Central memory CD8-positive, alpha-beta T cell (primary cell): ENCODE data around the gene KBTBD12.

Experiments
- ATAC-seq: fragments of 150-1000 bp; cut with Tn5 transposase; replicated peaks from 2 replicates; pipeline ENCODE4 v1.10.0; 2022; ENCODE audit warnings: mild to moderate bottlenecking, moderate FRiP score, moderate number of reproducible peaks; ENCODE audit not compliant: poor library complexity, severe bottlenecking; ENCODE audit errors: extremely low read depth
- DNase-seq, 2 donors: peaks; one replicate each; pipeline ENCODE4 v3.0.0; 2021; ENCODE audit warnings: low spot score in 2 of 2
- H3K27ac Mint-ChIP-seq: one replicate; pipeline ENCODE4 v1.8.0; 2022; ENCODE audit warnings: low read depth, mild to moderate bottlenecking, moderate library complexity, mixed read lengths
- H3K27me3 Mint-ChIP-seq: one replicate; pipeline ENCODE4 v1.8.0; 2022; ENCODE audit warnings: mixed read lengths
- H3K36me3 Mint-ChIP-seq: one replicate; pipeline ENCODE4 v1.8.0; 2022; ENCODE audit warnings: mild to moderate bottlenecking, moderate library complexity, mixed read lengths; ENCODE audit not compliant: insufficient read depth
- H3K4me1 Mint-ChIP-seq: one replicate; pipeline ENCODE4 v1.8.0; 2022; ENCODE audit warnings: mixed read lengths
- H3K4me3 Mint-ChIP-seq: one replicate; pipeline ENCODE4 v1.8.0; 2022; ENCODE audit warnings: mild to moderate bottlenecking, moderate library complexity, mixed read lengths
- H3K9me3 Mint-ChIP-seq: one replicate; pipeline ENCODE4 v1.8.0; 2022; ENCODE audit warnings: mixed read lengths

KBTBD12 gene

GRCh38 chr3:127942613-127943012, 27.6 kb downstream of the KBTBD12 start:
- ATAC-seq (no peak), DNase-seq (no peak)
- no peak overlapping the region for H3K4me3 Mint-ChIP-seq
- H3K27ac Mint-ChIP-seq = no peak overlapping the region
- H3K9me3 Mint-ChIP-seq = no peaks in the 10 kb centered on the region
- peaks cover 47% of the 10 kb centered on the region for H3K27me3 Mint-ChIP-seq
- no peaks in the 10 kb centered on the region for H3K4me1 Mint-ChIP-seq
- H3K36me3 Mint-ChIP-seq = no peaks in the 10 kb centered on the region

- Mint-ChIP-seq H3K27me3 (peaks cover 62% of the 10 kb centered on the region), H3K4me3 (no peak overlapping the region), H3K27ac (no peak overlapping the region), H3K9me3 (no peaks in the 10 kb centered on the region), H3K36me3 (peaks cover 2% of the 10 kb centered on the region), H3K4me1 (no peaks in the 10 kb centered on the region)
- no peak for DNase-seq
- no peak for ATAC-seq
Observed at GRCh38 chr3:127948211-127948610, 33.2 kb downstream of the KBTBD12 start.

- no peak overlapping the region for H3K27ac Mint-ChIP-seq
- no peaks in the 10 kb centered on the region for H3K4me1 Mint-ChIP-seq
- H3K36me3 Mint-ChIP-seq = peaks cover 2% of the 10 kb centered on the region
- no peaks in the 10 kb centered on the region for H3K9me3 Mint-ChIP-seq
- H3K27me3 Mint-ChIP-seq = peaks cover 65% of the 10 kb centered on the region
- no peak for DNase-seq
- no peak overlapping the region for H3K4me3 Mint-ChIP-seq
- ATAC-seq = no peak
Observed at GRCh38 chr3:127949446-127950055, 34.5 kb downstream of the KBTBD12 start.

GRCh38 chr3:127951276-127951675, 36.2 kb downstream of the KBTBD12 start:
- DNase-seq (no peak), ATAC-seq (no peak)
- no peak overlapping the region for H3K4me3 Mint-ChIP-seq
- H3K4me1 Mint-ChIP-seq = no peaks in the 10 kb centered on the region
- H3K36me3 Mint-ChIP-seq = peaks cover 2% of the 10 kb centered on the region
- H3K9me3 Mint-ChIP-seq = no peaks in the 10 kb centered on the region
- peaks cover 69% of the 10 kb centered on the region for H3K27me3 Mint-ChIP-seq
- no peak overlapping the region for H3K27ac Mint-ChIP-seq

GRCh38 chr3:127953091-127954035, 38.3 kb downstream of the KBTBD12 start:
- H3K36me3 Mint-ChIP-seq = peaks cover 2% of the 10 kb centered on the region

GRCh38 chr3:127954640-127955039, 39.6 kb downstream of the KBTBD12 start:
- no peak for DNase-seq
- Mint-ChIP-seq H3K9me3 (no peaks in the 10 kb centered on the region), H3K36me3 (no peaks in the 10 kb centered on the region)

More at GRCh38 chr3:127953091-127954035, 38.3 kb downstream of the KBTBD12 start:
- Mint-ChIP-seq H3K4me1 (no peaks in the 10 kb centered on the region), H3K27ac (no peak overlapping the region), H3K9me3 (no peaks in the 10 kb centered on the region), H3K4me3 (no peak overlapping the region), H3K27me3 (peaks cover 48% of the 10 kb centered on the region)
- ATAC-seq (no peak), DNase-seq (no peak)

GRCh38 chr3:127955728-127956127, 40.7 kb downstream of the KBTBD12 start:
- Mint-ChIP-seq H3K9me3 (no peaks in the 10 kb centered on the region), H3K27ac (no peak overlapping the region), H3K4me1 (no peaks in the 10 kb centered on the region), H3K27me3 (peaks cover 24% of the 10 kb centered on the region), H3K4me3 (no peak overlapping the region), H3K36me3 (no peaks in the 10 kb centered on the region)
- ATAC-seq = no peak
- DNase-seq = no peak

More at GRCh38 chr3:127954640-127955039, 39.6 kb downstream of the KBTBD12 start:
- ATAC-seq = no peak
- Mint-ChIP-seq H3K27me3 (peaks cover 35% of the 10 kb centered on the region), H3K27ac (no peak overlapping the region), H3K4me3 (no peak overlapping the region), H3K4me1 (no peaks in the 10 kb centered on the region)

- H3K4me1 Mint-ChIP-seq = no peaks in the 10 kb centered on the region
- H3K4me3 Mint-ChIP-seq = no peak overlapping the region
- peaks cover 2% of the 10 kb centered on the region for H3K36me3 Mint-ChIP-seq
- H3K27ac Mint-ChIP-seq = no peak overlapping the region
- peaks cover 13% of the 10 kb centered on the region for H3K27me3 Mint-ChIP-seq
- DNase-seq = no peak
- no peaks in the 10 kb centered on the region for H3K9me3 Mint-ChIP-seq
- ATAC-seq = no peak
Observed at GRCh38 chr3:127959041-127959440, 44.0 kb downstream of the KBTBD12 start.

GRCh38 chr3:127959873-127960272, 44.8 kb downstream of the KBTBD12 start:
- H3K27ac Mint-ChIP-seq = no peak overlapping the region
- H3K36me3 Mint-ChIP-seq = peaks cover 2% of the 10 kb centered on the region
- DNase-seq (no peak), ATAC-seq (no peak)
- H3K27me3 Mint-ChIP-seq = peaks cover 6% of the 10 kb centered on the region
- H3K9me3 Mint-ChIP-seq = no peaks in the 10 kb centered on the region
- H3K4me1 Mint-ChIP-seq = no peaks in the 10 kb centered on the region
- no peak overlapping the region for H3K4me3 Mint-ChIP-seq

GRCh38 chr3:127960421-127960965, 45.5 kb downstream of the KBTBD12 start:
- Mint-ChIP-seq H3K27me3 (peaks cover 4% of the 10 kb centered on the region), H3K9me3 (no peaks in the 10 kb centered on the region), H3K4me3 (no peak overlapping the region), H3K4me1 (no peaks in the 10 kb centered on the region), H3K36me3 (peaks cover 2% of the 10 kb centered on the region), H3K27ac (no peak overlapping the region)
- DNase-seq = no peak
- no peak for ATAC-seq

- DNase-seq (no peak), ATAC-seq (no peak)
- Mint-ChIP-seq H3K27me3 (peaks cover 10% of the 10 kb centered on the region), H3K36me3 (peaks cover 2% of the 10 kb centered on the region), H3K9me3 (no peaks in the 10 kb centered on the region), H3K4me1 (no peaks in the 10 kb centered on the region), H3K27ac (no peak overlapping the region), H3K4me3 (no peak overlapping the region)
Observed at GRCh38 chr3:127961124-127961523, 46.1 kb downstream of the KBTBD12 start.

- no peak for DNase-seq
- no peak for ATAC-seq
- peaks cover 19% of the 10 kb centered on the region for H3K27me3 Mint-ChIP-seq
- H3K4me1 Mint-ChIP-seq = no peaks in the 10 kb centered on the region
- no peak overlapping the region for H3K4me3 Mint-ChIP-seq
- no peaks in the 10 kb centered on the region for H3K9me3 Mint-ChIP-seq
- H3K27ac Mint-ChIP-seq = no peak overlapping the region
- peaks cover 2% of the 10 kb centered on the region for H3K36me3 Mint-ChIP-seq
Observed at GRCh38 chr3:127961963-127962362, 46.9 kb downstream of the KBTBD12 start.

GRCh38 chr3:127962937-127963336, 47.9 kb downstream of the KBTBD12 start:
- peaks cover 2% of the 10 kb centered on the region for H3K36me3 Mint-ChIP-seq
- no peaks in the 10 kb centered on the region for H3K9me3 Mint-ChIP-seq
- H3K4me1 Mint-ChIP-seq = no peaks in the 10 kb centered on the region
- no peak overlapping the region for H3K27ac Mint-ChIP-seq
- DNase-seq (no peak), ATAC-seq (no peak)
- no peak overlapping the region for H3K4me3 Mint-ChIP-seq
- peaks cover 27% of the 10 kb centered on the region for H3K27me3 Mint-ChIP-seq
